ENCODE measurements around the gene BCL2L2.

DNA sequence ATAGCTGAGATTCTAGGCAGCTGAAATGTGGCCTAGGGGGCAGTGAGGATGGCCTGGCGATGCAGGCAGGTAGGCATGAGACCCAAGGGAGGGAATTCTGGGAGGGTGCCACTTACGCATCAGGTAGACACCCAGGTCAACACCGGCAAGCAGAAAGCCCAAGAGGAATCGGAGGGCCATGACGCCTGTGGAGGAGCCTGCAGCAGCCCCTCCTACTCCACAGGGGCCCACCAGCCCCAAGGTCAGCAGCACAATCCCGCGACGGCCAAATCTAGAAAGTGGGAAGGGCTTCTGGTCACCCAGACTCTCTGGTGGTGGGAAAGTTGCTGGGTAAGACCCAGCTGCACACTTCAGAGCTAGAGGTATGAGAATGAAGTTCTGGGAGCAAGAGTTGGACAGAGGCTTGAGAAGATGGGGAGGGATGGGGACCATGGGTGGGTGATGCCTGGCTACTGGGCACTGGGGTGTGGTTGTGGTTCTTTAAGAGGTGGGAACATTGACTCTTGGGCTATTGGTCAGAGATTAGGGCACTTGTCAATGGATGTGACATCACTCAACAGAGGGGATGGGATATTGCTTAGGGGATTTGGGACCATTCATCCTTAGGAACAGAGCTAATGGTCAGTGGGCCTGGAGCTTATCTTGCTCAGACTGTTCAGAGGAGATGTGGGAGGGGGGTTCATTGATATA is 42.7 kb downstream of the BCL2L2 start:
- TF ChIP-seq, protein P1, sequence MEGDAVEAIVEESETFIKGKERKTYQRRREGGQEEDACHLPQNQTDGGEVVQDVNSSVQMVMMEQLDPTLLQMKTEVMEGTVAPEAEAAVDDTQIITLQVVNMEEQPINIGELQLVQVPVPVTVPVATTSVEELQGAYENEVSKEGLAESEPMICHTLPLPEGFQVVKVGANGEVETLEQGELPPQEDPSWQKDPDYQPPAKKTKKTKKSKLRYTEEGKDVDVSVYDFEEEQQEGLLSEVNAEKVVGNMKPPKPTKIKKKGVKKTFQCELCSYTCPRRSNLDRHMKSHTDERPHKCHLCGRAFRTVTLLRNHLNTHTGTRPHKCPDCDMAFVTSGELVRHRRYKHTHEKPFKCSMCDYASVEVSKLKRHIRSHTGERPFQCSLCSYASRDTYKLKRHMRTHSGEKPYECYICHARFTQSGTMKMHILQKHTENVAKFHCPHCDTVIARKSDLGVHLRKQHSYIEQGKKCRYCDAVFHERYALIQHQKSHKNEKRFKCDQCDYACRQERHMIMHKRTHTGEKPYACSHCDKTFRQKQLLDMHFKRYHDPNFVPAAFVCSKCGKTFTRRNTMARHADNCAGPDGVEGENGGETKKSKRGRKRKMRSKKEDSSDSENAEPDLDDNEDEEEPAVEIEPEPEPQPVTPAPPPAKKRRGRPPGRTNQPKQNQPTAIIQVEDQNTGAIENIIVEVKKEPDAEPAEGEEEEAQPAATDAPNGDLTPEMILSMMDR (IDR thresholded peaks at IDR 0.05) = no peak
- TF ChIP-seq POLR2A (IDR thresholded peaks at IDR 0.05) = no peak
- no peak for TF ChIP-seq EP300 (IDR thresholded peaks at IDR 0.05)
